ENCODE data around the gene FSD1L.

The FSD1L gene

DNA sequence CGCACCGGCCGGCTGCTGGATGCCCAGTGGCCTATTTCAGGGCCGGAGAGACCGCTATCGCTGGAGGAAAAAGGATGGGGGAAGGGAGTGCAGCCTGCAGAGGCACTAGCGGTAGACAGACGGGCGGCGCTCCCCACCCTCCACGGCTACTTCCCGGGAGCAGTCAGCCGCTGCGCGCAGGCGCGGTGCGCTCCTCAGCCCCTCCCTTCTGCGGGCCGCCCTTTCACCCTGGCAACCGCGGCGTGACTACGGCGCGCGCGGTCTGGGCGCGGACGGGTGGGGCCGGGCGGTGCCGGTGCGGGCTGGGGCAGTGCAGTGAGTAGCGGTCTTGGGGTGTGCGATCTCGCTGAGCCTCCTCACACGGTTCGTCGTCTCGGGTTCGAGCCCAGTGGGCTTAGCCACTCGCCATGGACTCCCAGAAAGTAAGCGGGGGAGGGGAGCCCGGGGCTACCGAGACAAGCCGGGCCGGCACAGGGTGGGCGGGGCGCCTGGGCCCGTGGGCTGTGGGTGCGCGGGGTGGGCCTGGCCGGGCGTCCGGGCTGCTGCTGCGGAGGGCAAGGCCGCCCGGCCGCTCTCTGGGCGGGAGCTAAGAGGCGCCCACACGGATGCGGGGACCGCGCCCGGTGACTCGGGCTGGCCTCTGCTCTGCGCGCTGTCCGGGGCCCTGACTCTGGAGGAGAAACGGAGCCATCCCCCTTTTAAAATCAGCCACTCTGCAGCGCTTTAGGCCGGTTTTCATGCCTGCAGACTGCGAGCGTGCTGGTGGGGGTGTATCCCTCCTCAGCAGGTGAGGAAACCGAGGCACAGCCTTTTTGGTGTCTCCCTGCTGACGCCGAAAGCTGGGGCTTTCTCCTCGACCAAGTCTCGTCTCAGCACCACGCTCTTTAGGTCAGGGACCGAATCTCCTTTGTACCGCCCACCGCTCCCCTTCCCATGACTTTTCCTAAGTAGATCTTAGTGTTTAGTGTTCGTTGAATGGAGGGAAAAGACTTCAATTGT lies at the start of gene FSD1L:
Gene FSD1L, plus strand, starts transcription at position 221 of the 999 bp plus-strand sequence. Its CDS starts 187 bp downstream, at position 408.
- peak; percentile 92 for ATAC-seq

- no peak for ATAC-seq
Measured at GRCh38 chr9:105399117-105399516, 48.7 kb upstream of the FSD1L start.

GRCh38 chr9:105401651-105402050 lies 46.2 kb upstream of the FSD1L start:
- no peak for ATAC-seq

DNA sequence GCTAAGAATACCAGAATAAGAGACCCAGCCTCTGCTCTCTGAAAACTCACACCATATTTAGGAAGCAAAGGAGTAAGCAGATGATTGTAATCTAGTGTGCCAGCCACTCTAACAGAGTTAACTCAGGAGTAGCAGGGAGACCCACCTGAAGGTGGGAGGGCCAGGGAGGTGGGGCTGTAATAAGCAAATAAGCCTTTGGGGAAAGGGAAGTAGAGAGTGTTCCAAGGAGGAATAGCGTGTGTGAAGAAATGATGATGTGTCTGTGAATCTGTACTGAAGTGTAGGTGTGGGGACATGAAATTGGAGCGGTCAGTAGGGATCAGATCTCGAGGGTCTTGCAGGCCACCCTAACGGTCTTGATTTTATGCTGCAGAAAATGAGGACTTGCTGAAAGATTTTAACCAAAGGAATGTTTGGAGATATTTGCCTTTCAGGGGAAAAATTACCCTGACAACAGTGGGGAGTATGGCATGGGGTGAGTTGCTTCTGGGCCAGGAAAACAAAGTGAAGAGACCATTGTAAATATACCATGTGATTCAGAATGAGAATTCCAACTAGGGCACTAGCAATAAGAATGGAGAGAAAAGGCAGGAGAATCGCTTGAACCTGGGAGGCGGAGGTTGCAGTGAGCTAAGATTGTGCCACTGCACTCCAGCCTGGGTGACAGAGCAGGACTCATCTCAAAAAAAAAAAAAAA lies 44.1 kb upstream of the FSD1L start:
- no peak for ATAC-seq

DNA sequence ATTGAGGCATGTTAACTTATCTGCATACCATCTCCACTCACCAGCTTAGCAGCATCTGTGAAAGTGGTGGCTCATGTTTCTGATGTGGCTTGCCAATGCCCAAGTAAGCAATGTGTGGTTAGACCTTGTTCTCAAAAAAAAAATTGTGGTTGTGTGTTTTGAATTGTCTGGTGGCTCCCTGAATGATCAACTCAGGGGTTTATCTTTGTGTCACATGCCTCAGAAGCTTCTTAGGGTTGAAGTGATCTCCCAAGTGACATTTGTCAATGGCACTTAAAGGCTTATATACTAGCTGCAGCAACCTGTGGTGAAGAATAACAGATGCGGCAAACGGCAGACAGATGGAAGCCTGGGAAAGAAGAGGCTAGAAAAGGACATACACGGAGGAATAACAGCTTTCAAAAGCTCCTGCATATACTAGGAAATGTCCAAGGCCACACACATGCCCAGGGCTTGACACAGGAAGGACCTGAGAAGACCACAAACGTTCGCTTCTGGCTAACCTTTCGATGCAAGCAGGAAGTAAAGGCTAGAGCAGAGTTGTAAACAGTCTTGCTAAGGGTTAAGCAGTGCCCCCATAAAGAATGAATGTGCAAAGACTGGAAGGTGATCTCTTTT lies 42.2 kb upstream of the FSD1L start:
- ATAC-seq: peak; percentile 91 to 93

DNA sequence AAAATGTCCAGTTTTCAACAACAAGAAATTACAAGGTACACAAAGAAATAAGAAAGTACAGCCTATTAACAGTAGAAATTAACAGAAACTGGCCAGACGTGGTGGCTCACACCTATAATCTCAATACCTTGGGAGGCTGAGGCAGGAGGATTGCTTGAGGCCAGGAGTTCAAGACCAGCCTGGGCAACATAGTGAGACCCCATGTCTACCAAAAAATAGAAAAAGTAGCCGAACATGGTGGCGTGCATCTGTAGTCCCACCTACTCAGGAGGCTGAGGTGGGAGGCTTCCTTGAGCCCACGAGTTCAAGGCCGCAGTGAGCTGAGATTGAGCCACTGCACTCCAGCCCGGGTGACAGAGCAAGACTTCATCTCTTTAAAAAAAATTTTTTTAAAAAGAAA lies 41.5 kb upstream of the FSD1L start:
- ATAC-seq: no peak

DNA sequence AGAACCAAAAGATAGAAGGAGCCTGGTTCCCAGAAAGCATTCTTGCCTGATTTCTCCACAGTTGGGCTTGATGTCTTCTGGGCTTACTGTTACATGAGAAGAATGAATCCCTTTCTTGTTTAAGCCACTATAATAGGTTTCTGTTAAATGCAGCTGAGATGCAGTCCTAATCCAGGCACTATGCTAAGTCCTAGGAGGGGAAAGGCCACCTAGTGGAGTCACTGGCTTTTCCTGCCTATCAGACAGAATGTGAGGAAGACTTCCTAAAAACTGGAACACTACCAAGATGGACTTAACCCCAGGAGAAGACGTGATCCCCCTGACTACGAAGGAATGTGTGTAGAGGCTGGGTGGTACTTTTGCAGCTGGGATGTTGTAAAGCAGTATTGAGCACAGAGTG lies 34.3 kb upstream of the FSD1L start:
- ATAC-seq: no peak

DNA sequence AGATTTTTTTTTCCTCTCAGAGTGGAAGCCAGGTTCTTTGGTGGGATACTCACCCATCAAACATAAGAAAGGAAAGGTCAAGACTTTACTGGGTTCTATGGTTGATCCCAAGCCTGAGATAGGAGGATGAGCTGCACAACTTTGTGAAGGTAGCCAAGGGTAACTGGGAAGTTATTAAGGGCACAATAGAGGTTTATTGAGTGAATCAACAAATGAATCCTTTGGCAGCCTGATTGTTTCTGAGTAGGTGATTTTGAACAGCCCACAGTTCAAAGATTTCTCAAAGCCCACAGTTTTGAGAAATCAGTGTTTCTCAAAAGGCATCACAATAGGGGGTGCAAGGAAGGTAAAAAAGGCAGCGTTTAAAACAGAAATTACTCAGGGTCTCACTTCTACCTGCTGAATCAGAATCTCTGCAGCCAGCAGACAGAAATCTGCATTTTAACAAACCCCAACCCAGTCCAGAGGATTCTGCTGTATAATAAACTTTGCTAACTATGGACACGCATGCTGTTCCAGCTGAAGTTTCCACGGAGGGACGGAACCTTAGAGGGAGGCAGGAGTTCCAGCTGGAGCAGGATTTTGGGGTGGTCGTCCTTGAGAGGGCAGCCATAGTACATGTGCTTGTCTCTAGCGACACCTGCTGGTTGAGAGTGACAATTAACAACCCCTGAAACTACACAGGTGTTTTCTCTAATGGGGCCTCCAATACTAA lies 32.7 kb upstream of the FSD1L start:
- ATAC-seq: peak; percentile 63 to 65

- no peak for ATAC-seq
Measured at GRCh38 chr9:105415662-105415980, 32.2 kb upstream of the FSD1L start.

GRCh38 chr9:105416840-105417239 lies 31.0 kb upstream of the FSD1L start:
- no peak for ATAC-seq

GRCh38 chr9:105418588-105419500 lies 29.0 kb upstream of the FSD1L start:
- no peak for ATAC-seq

- no peak for ATAC-seq
Measured at GRCh38 chr9:105419816-105420597, 27.8 kb upstream of the FSD1L start.

- no peak for ATAC-seq
Measured at GRCh38 chr9:105421154-105421553, 26.7 kb upstream of the FSD1L start.

DNA sequence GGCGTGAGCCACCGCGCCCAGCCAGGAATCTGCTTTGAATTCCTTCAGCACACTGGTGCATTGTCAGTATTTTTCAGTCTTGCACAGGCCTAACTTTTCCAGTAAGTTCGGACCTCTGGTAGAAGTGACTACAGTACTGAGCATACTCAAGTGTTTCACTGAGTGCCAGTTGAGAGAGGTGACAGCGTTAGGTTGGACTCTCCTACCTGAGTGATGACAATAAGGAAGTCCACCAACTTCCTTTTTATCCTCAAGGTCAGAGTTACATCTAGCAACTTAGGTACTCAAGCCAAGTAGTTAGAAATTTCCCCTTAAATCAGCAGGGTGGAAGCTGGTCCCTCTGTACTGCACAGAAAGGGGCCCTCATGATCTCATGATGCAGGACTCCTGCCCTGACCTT lies 26.0 kb upstream of the FSD1L start:
- no peak for ATAC-seq

GRCh38 chr9:105425816-105426433 lies 21.9 kb upstream of the FSD1L start:
- no peak for ATAC-seq

- ATAC-seq: no peak
Measured at GRCh38 chr9:105426657-105427056, 21.2 kb upstream of the FSD1L start.

DNA sequence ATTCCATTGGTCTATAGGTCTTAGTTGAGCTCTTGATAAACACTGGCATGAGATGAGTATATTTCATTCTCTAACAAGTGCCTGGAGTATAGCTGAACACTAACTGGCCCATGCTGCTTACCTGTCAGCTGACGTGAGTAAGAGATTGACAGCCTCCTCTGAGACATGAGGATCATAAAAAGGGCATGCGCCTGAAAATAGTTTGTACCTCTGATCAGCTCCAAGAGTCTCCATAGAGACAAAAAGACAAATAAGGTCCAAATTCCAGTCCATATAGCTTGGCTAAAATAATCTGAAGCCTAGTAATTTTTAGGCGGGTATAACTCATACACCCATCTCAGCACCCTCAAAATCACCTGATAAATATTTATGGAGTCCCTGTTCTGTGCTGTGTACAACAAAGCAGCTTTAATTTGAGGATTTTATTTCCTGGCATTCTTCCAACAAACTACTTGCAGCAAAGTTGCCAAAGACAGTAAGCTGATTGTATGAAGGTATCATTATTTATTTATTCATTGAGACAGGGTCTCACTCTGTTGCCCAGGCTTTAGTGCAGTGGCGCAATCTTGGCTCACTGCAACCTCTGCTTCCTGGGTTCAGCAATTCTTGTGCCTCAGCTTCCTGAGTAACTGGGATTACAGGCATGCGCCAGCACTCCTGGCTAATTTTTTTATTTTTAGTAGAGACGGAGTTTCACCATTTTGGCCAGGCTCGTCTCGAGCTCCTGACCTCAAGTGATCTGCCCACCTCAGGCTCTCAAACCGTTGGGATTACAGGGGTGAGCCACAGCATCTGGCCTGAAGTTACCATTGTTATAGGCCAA lies 16.2 kb upstream of the FSD1L start:
- no peak for ATAC-seq

GRCh38 chr9:105432247-105432842 lies 15.5 kb upstream of the FSD1L start:
- ATAC-seq: no peak

DNA sequence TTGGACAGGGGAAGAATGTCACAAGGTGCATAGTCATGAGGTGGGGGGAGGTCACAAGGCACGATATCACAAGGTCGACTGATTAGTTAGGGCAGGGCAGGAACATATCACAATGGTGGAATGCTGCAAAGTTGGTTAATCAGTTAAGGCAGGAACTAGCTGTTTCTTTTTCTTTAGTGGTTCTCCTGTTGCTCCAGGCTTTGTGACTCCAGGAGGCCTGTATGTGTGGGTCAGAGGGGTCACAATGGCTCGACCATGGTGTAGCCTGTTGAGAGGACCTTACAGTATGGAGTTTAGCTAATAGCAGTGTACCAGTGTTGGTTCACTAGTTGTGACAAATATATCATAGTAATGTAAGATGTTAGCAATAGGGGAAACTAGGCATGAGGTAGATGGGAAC lies 12.4 kb upstream of the FSD1L start:
- ATAC-seq: no peak

All from activated CD4-positive, CD25-positive, alpha-beta regulatory T cell treated with anti-CD3 and anti-CD28 coated beads, Interleukin-2, amount 50 U/mL, for 24 hours (primary cell).